Measurements from ENCODE around the gene TMEM217.

DNA sequence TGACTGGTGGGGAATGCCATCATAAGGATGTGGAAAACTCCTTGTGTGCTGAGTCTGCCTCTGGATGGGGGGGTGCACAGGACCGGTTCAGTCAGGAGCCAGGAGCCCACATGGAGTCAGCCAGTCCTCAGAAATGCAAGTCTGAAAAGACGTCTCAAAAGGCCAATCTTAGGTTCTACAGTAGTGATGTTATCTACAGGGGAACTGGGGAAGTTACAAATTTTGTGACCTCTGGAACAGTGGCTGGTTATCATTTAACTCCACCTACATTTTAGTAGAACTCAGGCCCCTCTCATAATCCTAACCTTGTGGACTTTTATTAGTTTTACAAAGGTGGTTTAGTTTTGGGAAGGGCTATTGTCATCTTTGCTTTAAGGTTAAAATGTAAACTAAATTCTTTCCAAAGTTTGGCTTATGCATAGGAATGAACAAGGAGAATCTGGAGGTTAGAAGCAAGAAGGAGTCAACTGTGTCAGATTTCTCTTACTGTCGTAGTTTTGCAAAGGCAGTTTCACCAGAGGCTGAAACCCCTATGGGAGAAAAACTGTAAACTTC is 14.1 kb downstream of the TMEM217 start:
- TF ChIP-seq POLR2A (IDR thresholded peaks at IDR 0.05) = no peak
- TF ChIP-seq, protein P1, sequence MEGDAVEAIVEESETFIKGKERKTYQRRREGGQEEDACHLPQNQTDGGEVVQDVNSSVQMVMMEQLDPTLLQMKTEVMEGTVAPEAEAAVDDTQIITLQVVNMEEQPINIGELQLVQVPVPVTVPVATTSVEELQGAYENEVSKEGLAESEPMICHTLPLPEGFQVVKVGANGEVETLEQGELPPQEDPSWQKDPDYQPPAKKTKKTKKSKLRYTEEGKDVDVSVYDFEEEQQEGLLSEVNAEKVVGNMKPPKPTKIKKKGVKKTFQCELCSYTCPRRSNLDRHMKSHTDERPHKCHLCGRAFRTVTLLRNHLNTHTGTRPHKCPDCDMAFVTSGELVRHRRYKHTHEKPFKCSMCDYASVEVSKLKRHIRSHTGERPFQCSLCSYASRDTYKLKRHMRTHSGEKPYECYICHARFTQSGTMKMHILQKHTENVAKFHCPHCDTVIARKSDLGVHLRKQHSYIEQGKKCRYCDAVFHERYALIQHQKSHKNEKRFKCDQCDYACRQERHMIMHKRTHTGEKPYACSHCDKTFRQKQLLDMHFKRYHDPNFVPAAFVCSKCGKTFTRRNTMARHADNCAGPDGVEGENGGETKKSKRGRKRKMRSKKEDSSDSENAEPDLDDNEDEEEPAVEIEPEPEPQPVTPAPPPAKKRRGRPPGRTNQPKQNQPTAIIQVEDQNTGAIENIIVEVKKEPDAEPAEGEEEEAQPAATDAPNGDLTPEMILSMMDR (IDR thresholded peaks at IDR 0.05) = no peak
- no peak for TF ChIP-seq POLR2AphosphoS5 (IDR thresholded peaks at IDR 0.05)
